Measurements from ENCODE around the gene UCN3. TPM values are rescaled to one million over a fixed set of nuclear protein-coding genes. Genes with fewer than 3 reads are reported as not detected.

UCN3 gene
- total and polyA plus RNA-seq, 2 of the 4 experiments (the other 2 are of a cell fraction), result not detected

DNA sequence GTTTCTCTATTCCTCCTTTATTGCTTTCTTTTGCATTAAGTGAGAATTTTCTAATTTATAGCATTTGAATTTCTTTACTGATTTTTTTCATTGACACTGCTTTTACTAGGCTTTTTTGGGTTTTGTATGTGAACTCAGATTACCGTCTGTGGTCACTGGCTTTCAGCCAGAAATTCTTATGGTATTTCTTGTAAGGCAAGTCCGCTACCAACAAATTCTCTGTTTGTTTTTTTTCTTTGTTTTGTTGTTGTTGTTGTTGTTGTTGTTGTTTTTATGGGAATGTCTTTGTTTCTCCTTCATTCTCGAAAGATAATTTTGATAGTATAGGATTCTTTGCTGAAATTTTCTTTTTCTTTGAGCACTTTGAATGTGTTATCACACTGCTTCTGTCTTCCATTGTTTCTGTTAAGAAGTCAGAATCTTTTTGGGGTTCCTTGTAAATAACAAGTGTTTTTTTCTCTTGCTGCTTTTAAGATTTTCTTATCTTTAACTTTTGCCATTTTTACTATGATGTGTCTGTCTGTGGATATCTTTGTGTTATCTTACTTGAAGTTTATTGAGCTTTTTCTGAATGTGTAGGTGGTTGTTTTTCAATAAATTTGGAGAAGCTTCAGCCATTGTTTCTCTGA, 54.8 kb downstream of the UCN3 start:
- Histone ChIP-seq H3K36me3 (ENCODE audit: control insufficient read depth, insufficient read depth, low read length) (no peaks in the 10 kb centered on the region), H2BK15ac (ENCODE audit: low read depth, low read length) (no peak overlapping the region), H2BK120ac (ENCODE audit: low read depth, low read length) (no peak overlapping the region), H4K5ac (ENCODE audit: low read depth, low read length) (no peak overlapping the region), H3K4ac (ENCODE audit: low read depth, low read length) (no peak overlapping the region), H3K4me1 (ENCODE audit: control insufficient read depth, insufficient read depth, low read length) (no peaks in the 10 kb centered on the region), H3K79me1 (ENCODE audit: low read depth in 1 of 2, low read length in 2 of 2) (peaks cover 20 to 21% of the 10 kb centered on the region in 2 experiments; a peak in 3 of 4 replicates), H2AK9ac (replicated peaks; ENCODE audit: low read depth, low read length, poor library complexity) (no peak overlapping the region), H2BK5ac (ENCODE audit: low read depth, low read length, poor library complexity, severe bottlenecking) (no peak overlapping the region), H3K4me2 (ENCODE audit: low read depth, low read length) (no peak overlapping the region), H3K27me3 (ENCODE audit: control insufficient read depth, insufficient read depth, low read length) (no peaks in the 10 kb centered on the region), H3K9me1 (ENCODE audit: insufficient read depth, low read length) (no peaks in the 10 kb centered on the region), H3K14ac (replicated peaks; ENCODE audit: low read depth, low read length) (no peak overlapping the region), H4K91ac (ENCODE audit: insufficient read depth, low read depth, low read length) (no peak overlapping the region), H3K9ac (ENCODE audit: low read depth, low read length) (no peak overlapping the region), H2AFZ (replicated peaks; ENCODE audit: low read length, poor library complexity) (no peak overlapping the region), H3K56ac (ENCODE audit: extremely low read depth, insufficient read depth, low read length) (no peak overlapping the region), H3K4me3 (ENCODE audit: insufficient read depth, low read depth, low read length) (no peak overlapping the region), H3K23ac (ENCODE audit: low read depth, low read length) (no peak overlapping the region), H4K20me1 (ENCODE audit: insufficient read depth, low read length) (no peaks in the 10 kb centered on the region), H2BK20ac (ENCODE audit: low read depth, low read length) (no peak overlapping the region), H3K18ac (ENCODE audit: low read depth, low read length) (no peak overlapping the region), H2AK5ac (ENCODE audit: low read depth, low read length) (no peak overlapping the region), H3K27ac (ENCODE audit: insufficient read depth, low read length) (no peak overlapping the region), H3K9me3 (ENCODE audit: control insufficient read depth, insufficient read depth, low read length) (no peaks in the 10 kb centered on the region), H4K8ac (ENCODE audit: low read depth in 2 of 2, low read length in 2 of 2) (no peak overlapping the region)
- ATAC-seq (ENCODE audit: low read depth) (no peak), DNase-seq (no peak)
- intact Hi-C loops (cut with micrococcal nuclease) (no loop called here), in situ Hi-C loops (cut with MboI; ENCODE audit: low sequenced_read_pairs) (no loop called here), dilution Hi-C loops (cut with HindIII; ENCODE audit: low sequenced_read_pairs, unreplicated experiment) (no loop called here)
- TF ChIP-seq, protein P1, sequence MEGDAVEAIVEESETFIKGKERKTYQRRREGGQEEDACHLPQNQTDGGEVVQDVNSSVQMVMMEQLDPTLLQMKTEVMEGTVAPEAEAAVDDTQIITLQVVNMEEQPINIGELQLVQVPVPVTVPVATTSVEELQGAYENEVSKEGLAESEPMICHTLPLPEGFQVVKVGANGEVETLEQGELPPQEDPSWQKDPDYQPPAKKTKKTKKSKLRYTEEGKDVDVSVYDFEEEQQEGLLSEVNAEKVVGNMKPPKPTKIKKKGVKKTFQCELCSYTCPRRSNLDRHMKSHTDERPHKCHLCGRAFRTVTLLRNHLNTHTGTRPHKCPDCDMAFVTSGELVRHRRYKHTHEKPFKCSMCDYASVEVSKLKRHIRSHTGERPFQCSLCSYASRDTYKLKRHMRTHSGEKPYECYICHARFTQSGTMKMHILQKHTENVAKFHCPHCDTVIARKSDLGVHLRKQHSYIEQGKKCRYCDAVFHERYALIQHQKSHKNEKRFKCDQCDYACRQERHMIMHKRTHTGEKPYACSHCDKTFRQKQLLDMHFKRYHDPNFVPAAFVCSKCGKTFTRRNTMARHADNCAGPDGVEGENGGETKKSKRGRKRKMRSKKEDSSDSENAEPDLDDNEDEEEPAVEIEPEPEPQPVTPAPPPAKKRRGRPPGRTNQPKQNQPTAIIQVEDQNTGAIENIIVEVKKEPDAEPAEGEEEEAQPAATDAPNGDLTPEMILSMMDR (conservative IDR thresholded peaks at IDR 0.05; ENCODE audit: low read depth, low read length), result no peak
- TF ChIP-seq BHLHE40 (IDR thresholded peaks at IDR 0.05; ENCODE audit: low read depth, low read length), result no peak
- TF ChIP-seq RFX5 (IDR thresholded peaks at IDR 0.05; ENCODE audit: low read depth, low read length), result no peak
- CTCF ChIA-PET, result no interaction called here
- BruUV-seq (replicated peaks), result no TSS peak
- 100% methylated on average over 1 of the region's 3 CpGs; no CpG with 5 or more reads in 1 of the 2 experiments for WGBS, 2 experiments (ENCODE audit: extremely low coverage in 2 of 2, insufficient read length in 1 of 2)
- POLR2A ChIA-PET (ENCODE audit: unreplicated experiment), result no interaction called here
